ENCODE results near the gene ADAM12. TPM values are rescaled to one million over a fixed set of nuclear protein-coding genes. Genes with fewer than 3 reads are reported as not detected.

ADAM12 gene
- 1.9 TPM for polyA plus RNA-seq (2013, experiment 1 of 4)
- 1.3 TPM for polyA plus RNA-seq (2013, experiment 2 of 4)
- polyA plus RNA-seq (2013, experiment 3 of 4), result 2.6 TPM
- polyA plus RNA-seq (2013, experiment 4 of 4), result 2.6 TPM

DNA sequence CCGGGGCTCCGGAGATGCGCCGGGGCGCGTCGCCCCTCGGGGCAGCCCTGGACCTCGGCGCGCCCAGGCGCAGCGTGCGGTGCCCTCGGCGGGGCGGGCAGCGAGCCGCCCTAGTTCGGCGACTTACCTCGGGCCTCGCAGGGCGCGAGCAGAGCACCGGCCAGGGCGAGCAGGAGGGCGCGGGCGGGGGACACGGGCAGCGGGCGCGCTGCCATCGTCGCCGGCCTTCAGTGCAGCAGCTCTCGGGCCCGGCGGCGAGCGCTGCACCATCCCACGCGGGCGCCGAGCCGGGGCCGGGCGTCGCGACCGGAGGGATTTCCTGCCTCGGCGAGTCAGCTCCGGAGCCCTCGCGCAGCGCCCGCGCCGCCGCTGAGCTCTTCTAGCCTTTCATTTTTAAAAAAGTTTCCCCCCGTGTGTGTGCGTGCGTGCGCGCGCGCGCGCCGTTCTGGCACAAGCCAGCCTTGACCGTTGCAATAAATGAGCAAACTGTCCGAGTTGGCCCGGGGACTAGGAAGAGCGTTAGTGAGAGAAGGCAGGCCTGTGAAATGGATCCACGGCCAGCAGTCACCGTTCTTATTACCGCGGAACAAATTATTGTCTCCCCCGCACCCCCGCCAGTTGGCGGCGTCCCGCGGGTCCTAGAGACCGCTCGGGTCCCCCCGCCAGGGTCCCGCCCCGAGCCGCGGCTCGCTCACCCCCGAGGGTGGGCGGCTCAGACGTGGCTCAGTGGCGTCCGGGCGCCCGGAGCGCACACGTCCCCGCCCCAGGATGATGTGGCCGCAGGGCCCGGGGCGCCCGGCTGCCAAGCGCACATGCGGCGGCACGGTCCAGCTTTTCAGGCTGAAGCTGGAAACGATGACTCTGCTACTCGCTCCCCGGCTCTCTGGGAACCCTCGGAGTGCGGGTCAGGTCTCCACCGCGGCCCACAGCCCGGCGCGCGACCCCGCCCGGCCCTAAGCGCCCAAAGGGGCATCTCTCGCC, at the start of gene ADAM12:
Gene ADAM12, minus strand, starts transcription at position 547 of the 981 bp plus-strand sequence. Its CDS starts 332 bp downstream, at position 215.
- Histone ChIP-seq H3K27me3 (ENCODE audit: control insufficient read depth, insufficient read depth, low read length, poor library complexity, severe bottlenecking) (peaks cover 27% of the 10 kb centered on the region), H3K9me3 (ENCODE audit: control insufficient read depth, low read length) (no peaks in the 10 kb centered on the region), H3K4me3 (ENCODE audit: insufficient read depth, low read depth, low read length) (peak within 1 kb of the TSS; percentile 56), H3K27ac (ENCODE audit: insufficient read depth, low read depth, low read length, poor library complexity, severe bottlenecking) (no peak within 1 kb of the TSS), H3K4me1 (ENCODE audit: control insufficient read depth, insufficient read depth, low read length) (no peaks in the 10 kb centered on the region), H3K36me3 (ENCODE audit: control insufficient read depth, insufficient read depth, low read length) (no peaks in the 10 kb centered on the region)
- 2% methylated on average over 127 of the region's 127 CpGs for WGBS, 2 experiments

DNA sequence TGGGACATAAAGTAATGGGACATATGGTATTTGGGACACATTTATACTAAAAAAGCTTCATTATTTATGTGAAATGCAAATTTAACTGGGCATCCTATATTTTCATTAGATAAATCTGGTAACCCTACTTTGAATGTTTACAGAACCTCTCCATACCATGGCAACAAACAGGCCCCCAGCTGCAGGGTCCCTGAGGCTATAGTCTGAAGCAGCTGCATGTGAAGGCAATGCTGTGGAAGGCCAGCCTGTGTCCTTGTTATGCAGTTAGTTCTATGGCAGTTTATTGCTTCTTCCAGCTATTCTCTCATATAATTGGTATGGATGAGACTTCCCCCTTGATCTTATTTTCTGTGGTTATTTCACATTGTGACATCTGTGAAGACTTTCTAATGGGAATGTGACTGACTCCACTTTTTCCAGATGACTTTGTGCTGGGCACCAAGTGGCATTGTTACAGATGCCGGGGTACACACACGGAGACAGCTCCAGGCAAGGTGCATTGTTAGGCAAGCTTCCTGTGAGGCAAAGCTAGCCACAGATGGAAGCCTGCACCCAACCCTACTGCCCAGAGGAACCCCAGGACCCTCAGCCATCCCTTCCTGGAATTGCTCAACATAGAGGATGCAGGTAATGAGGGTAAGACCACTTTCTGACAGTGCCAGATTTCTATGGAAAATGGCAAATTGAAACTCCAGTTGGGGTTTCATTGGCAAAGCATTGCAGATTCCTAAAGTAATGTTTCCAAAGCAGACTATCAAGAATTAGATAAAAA, 49.5 kb upstream of the ADAM12 start:
- WGBS, 2 experiments, result 85 to 93% methylated on average over 2 of the region's 2 CpGs
- H3K27me3 ChIP-seq (ENCODE audit: control insufficient read depth, insufficient read depth, low read length, poor library complexity, severe bottlenecking), result no peaks in the 10 kb centered on the region
- H3K36me3 ChIP-seq (ENCODE audit: control insufficient read depth, insufficient read depth, low read length), result no peaks in the 10 kb centered on the region
- H3K27ac ChIP-seq (ENCODE audit: insufficient read depth, low read depth, low read length, poor library complexity, severe bottlenecking), result no peak overlapping the region
- no peaks in the 10 kb centered on the region for H3K9me3 ChIP-seq (ENCODE audit: control insufficient read depth, low read length)
- no peaks in the 10 kb centered on the region for H3K4me1 ChIP-seq (ENCODE audit: control insufficient read depth, insufficient read depth, low read length)
- H3K4me3 ChIP-seq (ENCODE audit: insufficient read depth, low read depth, low read length), result no peak overlapping the region

- H3K36me3 ChIP-seq (ENCODE audit: control insufficient read depth, insufficient read depth, low read length), result no peaks in the 10 kb centered on the region
- no peaks in the 10 kb centered on the region for H3K9me3 ChIP-seq (ENCODE audit: control insufficient read depth, low read length)
- H3K27me3 ChIP-seq (ENCODE audit: control insufficient read depth, insufficient read depth, low read length, poor library complexity, severe bottlenecking), result no peaks in the 10 kb centered on the region
- no peaks in the 10 kb centered on the region for H3K4me1 ChIP-seq (ENCODE audit: control insufficient read depth, insufficient read depth, low read length)
- H3K27ac ChIP-seq (ENCODE audit: insufficient read depth, low read depth, low read length, poor library complexity, severe bottlenecking), result no peak overlapping the region
- no peak overlapping the region for H3K4me3 ChIP-seq (ENCODE audit: insufficient read depth, low read depth, low read length)
- WGBS, 2 experiments, result 89 to 95% methylated on average over 5 of the region's 5 CpGs
These were observed 46.0 kb upstream of the ADAM12 start for GRCh38 chr10:126434235-126434634.

GRCh38 chr10:126433351-126433750, 45.1 kb upstream of the ADAM12 start:
- 72 to 75% methylated on average over 5 of the region's 5 CpGs for WGBS, 2 experiments
- Histone ChIP-seq H3K27me3 (ENCODE audit: control insufficient read depth, insufficient read depth, low read length, poor library complexity, severe bottlenecking) (no peaks in the 10 kb centered on the region), H3K9me3 (ENCODE audit: control insufficient read depth, low read length) (no peaks in the 10 kb centered on the region), H3K36me3 (ENCODE audit: control insufficient read depth, insufficient read depth, low read length) (no peaks in the 10 kb centered on the region), H3K4me3 (ENCODE audit: insufficient read depth, low read depth, low read length) (no peak overlapping the region), H3K4me1 (ENCODE audit: control insufficient read depth, insufficient read depth, low read length) (no peaks in the 10 kb centered on the region), H3K27ac (ENCODE audit: insufficient read depth, low read depth, low read length, poor library complexity, severe bottlenecking) (no peak overlapping the region)

DNA sequence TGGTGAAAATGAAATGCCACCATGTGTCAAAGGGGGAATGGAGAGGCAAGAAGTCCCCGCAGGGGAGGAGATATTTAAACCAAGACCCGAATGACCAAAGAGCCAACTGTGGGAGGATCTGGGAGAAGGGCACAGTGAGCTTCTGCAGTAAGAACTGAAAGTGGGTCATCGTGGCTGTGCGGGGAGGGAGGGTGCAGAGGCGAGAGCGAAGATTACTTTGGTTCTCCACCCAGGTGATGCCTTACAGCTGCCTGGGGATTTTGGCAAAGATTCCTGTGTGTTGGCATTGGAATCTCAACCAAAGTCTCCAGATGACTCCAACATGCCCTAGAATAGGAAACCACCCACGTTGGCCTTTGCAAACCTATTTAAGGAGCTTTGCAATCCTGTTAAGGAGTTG, 44.2 kb upstream of the ADAM12 start:
- 94% methylated on average over 7 of the region's 7 CpGs for WGBS, 2 experiments
- Histone ChIP-seq H3K4me1 (ENCODE audit: control insufficient read depth, insufficient read depth, low read length) (no peaks in the 10 kb centered on the region), H3K36me3 (ENCODE audit: control insufficient read depth, insufficient read depth, low read length) (no peaks in the 10 kb centered on the region), H3K27ac (ENCODE audit: insufficient read depth, low read depth, low read length, poor library complexity, severe bottlenecking) (no peak overlapping the region), H3K4me3 (ENCODE audit: insufficient read depth, low read depth, low read length) (no peak overlapping the region), H3K27me3 (ENCODE audit: control insufficient read depth, insufficient read depth, low read length, poor library complexity, severe bottlenecking) (no peaks in the 10 kb centered on the region), H3K9me3 (ENCODE audit: control insufficient read depth, low read length) (no peaks in the 10 kb centered on the region)

DNA sequence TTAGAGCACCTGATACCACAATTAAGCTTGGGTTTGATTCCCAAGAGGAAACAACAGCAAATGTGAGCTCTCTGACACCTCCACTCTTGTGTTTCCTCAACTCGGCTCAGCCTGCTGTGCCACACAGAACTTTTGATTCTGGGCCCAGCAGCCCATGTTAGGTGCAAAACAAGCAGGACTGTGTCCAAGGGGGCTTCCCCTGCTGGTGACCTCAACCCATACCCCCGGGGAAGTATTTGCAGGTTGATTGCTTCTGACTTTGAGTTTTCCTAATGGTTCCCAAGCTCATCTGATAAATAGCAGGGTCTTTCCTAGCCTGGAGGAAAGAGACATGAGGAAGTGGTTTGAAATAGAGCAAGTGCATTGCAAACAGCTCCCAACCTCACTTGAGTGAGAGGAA, 43.5 kb upstream of the ADAM12 start:
- 89% methylated on average over 2 of the region's 2 CpGs for WGBS, 2 experiments
- Histone ChIP-seq H3K36me3 (ENCODE audit: control insufficient read depth, insufficient read depth, low read length) (no peaks in the 10 kb centered on the region), H3K9me3 (ENCODE audit: control insufficient read depth, low read length) (no peaks in the 10 kb centered on the region), H3K27me3 (ENCODE audit: control insufficient read depth, insufficient read depth, low read length, poor library complexity, severe bottlenecking) (no peaks in the 10 kb centered on the region), H3K27ac (ENCODE audit: insufficient read depth, low read depth, low read length, poor library complexity, severe bottlenecking) (no peak overlapping the region), H3K4me3 (ENCODE audit: insufficient read depth, low read depth, low read length) (no peak overlapping the region), H3K4me1 (ENCODE audit: control insufficient read depth, insufficient read depth, low read length) (no peaks in the 10 kb centered on the region)

GRCh38 chr10:126430512-126430911, 42.2 kb upstream of the ADAM12 start:
- no peak overlapping the region for H3K4me3 ChIP-seq (ENCODE audit: insufficient read depth, low read depth, low read length)
- H3K4me1 ChIP-seq (ENCODE audit: control insufficient read depth, insufficient read depth, low read length), result no peaks in the 10 kb centered on the region
- H3K9me3 ChIP-seq (ENCODE audit: control insufficient read depth, low read length), result no peaks in the 10 kb centered on the region
- H3K27me3 ChIP-seq (ENCODE audit: control insufficient read depth, insufficient read depth, low read length, poor library complexity, severe bottlenecking), result no peaks in the 10 kb centered on the region
- 94 to 97% methylated on average over 2 of the region's 2 CpGs for WGBS, 2 experiments
- H3K27ac ChIP-seq (ENCODE audit: insufficient read depth, low read depth, low read length, poor library complexity, severe bottlenecking), result no peak overlapping the region
- H3K36me3 ChIP-seq (ENCODE audit: control insufficient read depth, insufficient read depth, low read length), result no peaks in the 10 kb centered on the region

- Histone ChIP-seq H3K4me3 (ENCODE audit: insufficient read depth, low read depth, low read length) (no peak overlapping the region), H3K27me3 (ENCODE audit: control insufficient read depth, insufficient read depth, low read length, poor library complexity, severe bottlenecking) (no peaks in the 10 kb centered on the region), H3K27ac (ENCODE audit: insufficient read depth, low read depth, low read length, poor library complexity, severe bottlenecking) (no peak overlapping the region), H3K9me3 (ENCODE audit: control insufficient read depth, low read length) (no peaks in the 10 kb centered on the region), H3K4me1 (ENCODE audit: control insufficient read depth, insufficient read depth, low read length) (no peaks in the 10 kb centered on the region), H3K36me3 (ENCODE audit: control insufficient read depth, insufficient read depth, low read length) (no peaks in the 10 kb centered on the region)
- 92 to 94% methylated on average over 4 of the region's 4 CpGs for WGBS, 2 experiments
These were observed 41.0 kb upstream of the ADAM12 start for GRCh38 chr10:126429275-126429674.

DNA sequence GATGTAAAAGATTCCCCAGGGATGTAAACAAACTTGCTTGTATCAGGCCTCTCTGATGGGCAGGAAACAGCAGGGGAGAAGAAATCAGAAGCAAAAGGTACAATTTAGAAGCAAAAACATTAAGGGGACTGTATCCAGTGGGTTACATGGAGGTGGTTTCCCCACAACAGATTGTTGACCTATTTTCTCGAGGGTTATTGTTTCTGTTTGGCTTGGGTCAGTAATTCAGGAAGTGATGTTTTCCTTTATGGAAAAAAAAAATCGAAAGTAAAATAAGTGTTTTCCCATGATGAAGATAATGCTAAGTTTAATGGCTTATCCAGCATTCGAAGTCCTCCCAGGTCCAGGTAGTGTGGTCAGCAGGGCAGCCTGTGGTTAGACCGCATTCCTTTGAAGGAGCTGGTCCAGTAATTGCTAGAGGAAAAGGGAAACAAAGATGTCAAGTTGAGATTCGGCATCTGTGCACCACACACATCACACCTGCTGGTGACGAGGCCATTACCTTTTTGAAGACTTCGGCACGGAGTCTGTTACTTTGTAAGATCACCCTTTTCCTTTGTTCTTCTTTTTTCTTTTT, 37.3 kb upstream of the ADAM12 start:
- 93 to 95% methylated on average over 8 of the region's 8 CpGs for WGBS, 2 experiments
- no peak overlapping the region for H3K27ac ChIP-seq (ENCODE audit: insufficient read depth, low read depth, low read length, poor library complexity, severe bottlenecking)
- H3K4me1 ChIP-seq (ENCODE audit: control insufficient read depth, insufficient read depth, low read length), result no peaks in the 10 kb centered on the region
- H3K4me3 ChIP-seq (ENCODE audit: insufficient read depth, low read depth, low read length), result no peak overlapping the region
- H3K9me3 ChIP-seq (ENCODE audit: control insufficient read depth, low read length), result no peaks in the 10 kb centered on the region
- H3K36me3 ChIP-seq (ENCODE audit: control insufficient read depth, insufficient read depth, low read length), result no peaks in the 10 kb centered on the region
- no peaks in the 10 kb centered on the region for H3K27me3 ChIP-seq (ENCODE audit: control insufficient read depth, insufficient read depth, low read length, poor library complexity, severe bottlenecking)

DNA sequence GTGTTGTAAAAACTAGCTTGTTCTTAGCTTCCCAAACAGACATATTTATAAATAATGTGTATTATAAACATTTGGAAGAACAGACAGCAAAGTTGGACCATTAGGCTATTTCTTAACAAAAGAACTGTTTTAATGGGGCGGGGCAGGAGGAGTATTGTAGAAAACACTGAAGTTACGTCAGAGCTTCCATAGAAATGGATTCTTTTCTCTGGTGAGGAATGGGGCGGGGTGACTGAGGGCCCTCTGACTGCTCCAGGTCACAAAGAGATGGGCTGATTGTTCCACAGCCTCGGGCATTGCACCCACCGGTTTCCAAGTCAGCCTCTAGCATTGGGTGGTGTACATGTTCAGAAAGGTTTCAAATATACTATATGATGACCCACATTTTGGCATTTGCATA, 36.8 kb upstream of the ADAM12 start:
- H3K36me3 ChIP-seq (ENCODE audit: control insufficient read depth, insufficient read depth, low read length), result no peaks in the 10 kb centered on the region
- no peaks in the 10 kb centered on the region for H3K4me1 ChIP-seq (ENCODE audit: control insufficient read depth, insufficient read depth, low read length)
- no peak overlapping the region for H3K27ac ChIP-seq (ENCODE audit: insufficient read depth, low read depth, low read length, poor library complexity, severe bottlenecking)
- no peaks in the 10 kb centered on the region for H3K27me3 ChIP-seq (ENCODE audit: control insufficient read depth, insufficient read depth, low read length, poor library complexity, severe bottlenecking)
- H3K9me3 ChIP-seq (ENCODE audit: control insufficient read depth, low read length), result no peaks in the 10 kb centered on the region
- WGBS, 2 experiments, result 82 to 92% methylated on average over 5 of the region's 5 CpGs
- H3K4me3 ChIP-seq (ENCODE audit: insufficient read depth, low read depth, low read length), result no peak overlapping the region

All from ectodermal cell (in vitro differentiated cells).